H1 (cell line): ENCODE results near the gene PCYT2. TPM values are rescaled to one million over a fixed set of nuclear protein-coding genes. Genes with fewer than 3 reads are reported as not detected.

Source experiments
- CTCF ChIA-PET: fragments of 300-600 bp; sonication (Branson Sonifier 250); formaldehyde crosslinking; loops from one replicate; lab custom pipeline; 2021; ENCODE audit not compliant: partially characterized antibody; lab: Charles Lee
- POLR2A ChIA-PET: fragments of 300-600 bp; sonication (Branson Sonifier 250); formaldehyde crosslinking; loops from one replicate; lab custom pipeline; 2021; ENCODE audit warnings: inconsistent platforms; ENCODE audit not compliant: partially characterized antibody; lab: Charles Lee
- DNase-seq, 2 experiments: peaks; one replicate each; pipeline versions ENCODE4 v3.0.0 to v3.0.0-alpha.2; 2010 to 2022; ENCODE audit warnings: low spot score in 2 of 2, low read depth in 1 of 2, mixed read lengths in 1 of 2
- FAIRE-seq: peaks from 2 replicates; lab custom pipeline; 2011; peaks lifted over from hg19 to GRCh38; lab: Jason Lieb, UNC
- H2AFZ ChIP-seq: 2 replicates; pipeline ENCODE4 v1.8.1; 2012; ENCODE audit warnings: low read length, inconsistent platforms
- H2AK5ac ChIP-seq: 2 replicates; pipeline ENCODE4 v1.6.1; 2013; ENCODE audit warnings: low read depth, low read length
- H2BK120ac ChIP-seq: replicated peaks from 2 replicates; pipeline ENCODE3; 2013; ENCODE audit warnings: low read depth, low read length, inconsistent platforms
- H2BK12ac ChIP-seq: 2 replicates; pipeline ENCODE4 v1.6.1; 2013; ENCODE audit warnings: low read depth, low read length
- H2BK15ac ChIP-seq: 2 replicates; pipeline ENCODE4 v1.6.1; 2013; ENCODE audit warnings: low read length
- H2BK20ac ChIP-seq: 2 replicates; pipeline ENCODE4 v1.6.1; 2013; ENCODE audit warnings: low read length
- H2BK5ac ChIP-seq: 2 replicates; pipeline ENCODE4 v1.6.1; 2013; ENCODE audit warnings: low read depth, low read length
- H3K14ac ChIP-seq: 2 replicates; pipeline ENCODE4 v1.6.1; 2013; ENCODE audit warnings: inconsistent platforms; ENCODE audit not compliant: insufficient read length
- H3K18ac ChIP-seq: 2 replicates; pipeline ENCODE4 v1.6.1; 2013; ENCODE audit warnings: low read length; ENCODE audit errors: extremely low read depth
- H3K23ac ChIP-seq: 2 replicates; pipeline ENCODE4 v1.6.1; 2013; ENCODE audit warnings: inconsistent platforms; ENCODE audit not compliant: insufficient read length
- H3K23me2 ChIP-seq: 2 replicates; pipeline ENCODE4 v1.6.1; 2013; ENCODE audit warnings: low read depth, low read length
- H3K27ac ChIP-seq: 2 replicates; pipeline ENCODE4 v1.6.1; 2011; ENCODE audit warnings: low read depth, low read length, inconsistent platforms
- H3K27me3 ChIP-seq, 4 experiments: replicated peaks in 1 of 4; 1 replicate in 1 of 4; 2 replicates in 3 of 4; pipeline versions ENCODE4 v1.6.1 to v1.8.1; 2011 to 2013; ENCODE audit warnings: low read length in 3 of 4, mild to moderate bottlenecking in 3 of 4, inconsistent platforms in 2 of 4, mixed read lengths in 2 of 4, moderate library complexity in 1 of 4; ENCODE audit not compliant: control insufficient read depth in 3 of 4, insufficient read depth in 3 of 4; ENCODE audit errors: extremely low read depth in 1 of 4
- H3K36me3 ChIP-seq, 4 experiments: 2 replicates each; pipeline versions ENCODE4 v1.6.1 to v1.8.1; 2011 to 2013; ENCODE audit warnings: mild to moderate bottlenecking in 4 of 4, low read length in 3 of 4, moderate library complexity in 2 of 4, control low read depth in 1 of 4, inconsistent platforms in 1 of 4; ENCODE audit not compliant: insufficient read depth in 4 of 4, control insufficient read depth in 2 of 4
- H3K4ac ChIP-seq: replicated peaks from 2 replicates; pipeline ENCODE3; 2013; ENCODE audit warnings: low read length, low read depth, mixed read lengths, inconsistent platforms; ENCODE audit not compliant: insufficient read length
- H3K4me1 ChIP-seq, 4 experiments: replicated peaks in 1 of 4; 1 replicate in 1 of 4; 2 replicates in 3 of 4; pipeline versions ENCODE4 v1.6.1 to v1.8.1; 2011 to 2013; ENCODE audit warnings: low read length in 3 of 4, inconsistent platforms in 2 of 4, mixed read lengths in 1 of 4; ENCODE audit not compliant: insufficient read depth in 4 of 4, control insufficient read depth in 3 of 4
- H3K4me2 ChIP-seq, 2 experiments: 2 replicates each; pipeline versions ENCODE4 v1.6.1 to v1.8.1; 2011 to 2013; ENCODE audit warnings: low read depth in 2 of 2, low read length in 2 of 2, control low read depth in 1 of 2, inconsistent platforms in 1 of 2, mild to moderate bottlenecking in 1 of 2; ENCODE audit not compliant: insufficient read depth in 1 of 2
- H3K4me3 ChIP-seq, 4 experiments: fragments of 200-600, 300-600 bp in 1 of 4; sonication (generic), shearing (Covaris generic), sonication (Bioruptor Twin) in 1 of 4; 2 replicates each; pipeline versions ENCODE4 v1.5.1 to v1.8.1; 2011 to 2016; ENCODE audit warnings: low read length in 4 of 4, low read depth in 3 of 4, control low read depth in 2 of 4, inconsistent platforms in 2 of 4, mild to moderate bottlenecking in 2 of 4, mixed read lengths in 1 of 4, moderate library complexity in 1 of 4; ENCODE audit not compliant: insufficient read depth in 2 of 4; ENCODE audit errors: extremely low read depth in 1 of 4
- H3K56ac ChIP-seq: replicated peaks from 2 replicates; pipeline ENCODE3; 2013; ENCODE audit warnings: low read depth, mild to moderate bottlenecking, mixed read lengths, low read length, inconsistent platforms; ENCODE audit not compliant: insufficient read length
- H3K79me1 ChIP-seq: 2 replicates; pipeline ENCODE4 v1.6.1; 2013; ENCODE audit warnings: low read depth, low read length, control low read depth
- H3K79me2 ChIP-seq, 2 experiments: 2 replicates each; pipeline versions ENCODE4 v1.6.1 to v1.8.1; 2012 to 2013; ENCODE audit warnings: low read length in 2 of 2, mild to moderate bottlenecking in 2 of 2, inconsistent platforms in 1 of 2; ENCODE audit not compliant: insufficient read depth in 2 of 2, control insufficient read depth in 1 of 2
- H3K9ac ChIP-seq, 4 experiments: replicated peaks in 1 of 4; 1 replicate in 1 of 4; 2 replicates in 3 of 4; pipeline versions ENCODE4 v1.6.1 to v1.8.1; 2011 to 2013; ENCODE audit warnings: low read depth in 3 of 4, low read length in 3 of 4, control low read depth in 2 of 4, mild to moderate bottlenecking in 2 of 4, moderate library complexity in 2 of 4, inconsistent platforms in 1 of 4; ENCODE audit errors: extremely low read depth in 1 of 4
- H3K9me3 ChIP-seq, 2 experiments: 2 replicates each; pipeline versions ENCODE4 v1.6.1 to v1.8.1; 2012 to 2013; ENCODE audit warnings: mild to moderate bottlenecking in 2 of 2, moderate library complexity in 2 of 2, control low read depth in 1 of 2, inconsistent platforms in 1 of 2, low read depth in 1 of 2, low read length in 1 of 2, mixed read lengths in 1 of 2; ENCODE audit not compliant: insufficient read depth in 2 of 2
- H4K20me1 ChIP-seq, 2 experiments: replicated peaks in 1 of 2; 2 replicates each; pipeline versions ENCODE3 to v1.8.1; 2011 to 2013; ENCODE audit warnings: inconsistent platforms in 2 of 2, low read length in 2 of 2, mild to moderate bottlenecking in 1 of 2; ENCODE audit not compliant: insufficient read depth in 2 of 2, control insufficient read depth in 1 of 2
- H4K5ac ChIP-seq: 2 replicates; pipeline ENCODE4 v1.6.1; 2013; ENCODE audit warnings: low read length, low read depth, mixed read lengths, inconsistent platforms; ENCODE audit not compliant: insufficient read length
- H4K8ac ChIP-seq: 2 replicates; pipeline ENCODE4 v1.8.0; 2013; ENCODE audit warnings: mild to moderate bottlenecking, moderate library complexity, low read length, inconsistent platforms; ENCODE audit not compliant: insufficient read depth; ENCODE audit errors: extremely low read depth
- H4K91ac ChIP-seq: replicated peaks from 2 replicates; pipeline ENCODE3; 2013; ENCODE audit warnings: low read length, mixed read lengths, inconsistent platforms; ENCODE audit not compliant: insufficient read length
- EZH2 ChIP-seq: fragments of 200-600 bp; sonication (generic); IDR thresholded peaks from 2 replicates; pipeline ENCODE4 v1.7.1; 2012; ENCODE audit warnings: low read depth, mild to moderate bottlenecking, moderate library complexity, low read length, inconsistent platforms; ENCODE audit not compliant: severe bottlenecking
- WGBS, 2 experiments: shearing (Covaris generic) in 1 of 2; methylation state at CpG; one replicate each; pipeline versions ENCODE4 v1.1.6 to v1.1.7; 2013 to 2015; ENCODE audit warnings: low lambda C conversion rate in 2 of 2, mixed read lengths in 2 of 2, inconsistent platforms in 1 of 2, low coverage in 1 of 2, missing lambda C conversion rate in 1 of 2; ENCODE audit not compliant: insufficient replicate concordance in 2 of 2, insufficient coverage in 1 of 2, insufficient read length in 1 of 2; ENCODE audit errors: extremely low coverage in 1 of 2, missing lambda C conversion rate in 1 of 2; 5-methylcytosine and 5-hydroxymethylcytosine counted together
- polyA plus RNA-seq, 7 experiments: library from polyadenylated mRNA; depleted of rRNA in 3 of 7; stranded (reverse) in 5 of 7; unstranded in 2 of 7; fragments of >200 nt in 5 of 7; fragments of 200-250 nt in 2 of 7; gene quantifications; 1 replicate in 5 of 7; 2 replicates in 1 of 7; 4 replicates in 1 of 7; pipeline versions ENCODE4 v1.2.1 to v1.2.3, GENCODE V29; 2011 to 2013; ENCODE audit warnings: missing spikeins in 2 of 7, mixed read lengths in 2 of 7
- total RNA-seq: library from RNA; stranded (reverse); fragmentation: NEBNext Ultra II Directional; extraction: Animal tissue kit (Norgen Biotek cat#: 25700); gene quantifications from 2 replicates; pipeline ENCODE4 v1.2.1, GENCODE V29; 2021

PCYT2 gene
- total and polyA plus RNA-seq, 2 of the 8 experiments (the other 6 are each of a cell fraction or from before 2014, with no cell fraction given), result 29.9 to 31.3 TPM

- no peak within 1 kb of the TSS for H2AFZ ChIP-seq
- 81% methylated on average over 12 of the region's 13 CpGs; no CpG with 5 or more reads in 1 of the 2 experiments for WGBS, 2 experiments
- H4K8ac ChIP-seq, result no peak within 1 kb of the TSS
- H3K4ac ChIP-seq, result no peak within 1 kb of the TSS
- no peak within 1 kb of the TSS for H3K18ac ChIP-seq
- H3K9me3 ChIP-seq, result no peaks in the 10 kb centered on the region
- no peaks in the 10 kb centered on the region for H4K20me1 ChIP-seq
- no peak for TF ChIP-seq EZH2
- H3K27ac ChIP-seq, result no peak within 1 kb of the TSS
- no peaks in the 10 kb centered on the region for H3K79me2 ChIP-seq
- peaks cover 0 to under 1% (median under 1%) of the 10 kb centered on the region in 4 experiments; a peak in 3 of 7 replicates for H3K4me1 ChIP-seq
- no peak within 1 kb of the TSS for H3K14ac ChIP-seq
- no peak for DNase-seq
- no peak within 1 kb of the TSS for H2BK5ac ChIP-seq
- no peak for FAIRE-seq
- H3K23ac ChIP-seq, result no peak within 1 kb of the TSS
- H3K79me1 ChIP-seq, result no peaks in the 10 kb centered on the region
- no peaks in the 10 kb centered on the region for H3K36me3 ChIP-seq
- H4K91ac ChIP-seq, result no peak within 1 kb of the TSS
- H2BK12ac ChIP-seq, result no peak within 1 kb of the TSS
- no peak within 1 kb of the TSS for H2BK120ac ChIP-seq
- H3K9ac ChIP-seq, result no peak within 1 kb of the TSS
- H3K27me3 ChIP-seq, result peaks cover 0 to 5% (median under 1%) of the 10 kb centered on the region in 4 experiments; a peak in 3 of 7 replicates
- no peak within 1 kb of the TSS for H4K5ac ChIP-seq
- ChIA-PET CTCF (interaction anchor here (0.7 kb wide), 2 partner anchors 12 to 78 kb away, joined by 3 read pairs; no protein-coding TSS in a partner anchor), POLR2A (interaction anchor here (0.9 kb wide), 2 partner anchors 16 to 19 kb away, joined by 3 read pairs; no protein-coding TSS in a partner anchor)
- no peak within 1 kb of the TSS for H2BK20ac ChIP-seq
- H2AK5ac ChIP-seq, result no peak within 1 kb of the TSS
- H3K56ac ChIP-seq, result no peak within 1 kb of the TSS
- no peaks in the 10 kb centered on the region for H3K23me2 ChIP-seq
- H2BK15ac ChIP-seq, result 0 out of 2 replicates have a peak within 1 kb of the TSS, but pooled peaks have one; percentile 46
- no peak within 1 kb of the TSS for H3K4me3 ChIP-seq
- no peak within 1 kb of the TSS for H3K4me2 ChIP-seq
These were observed 36.0 kb upstream of the PCYT2 start, which contains the start of gene MYADML2 for GRCh38 chr17:81947189-81947588. MYADML2 (minus strand) TSS chr17:81947233; CDS start chr17:81941741, 5,492 bp downstream.
